GM12864 (cell line): ENCODE measurements around the gene MECR.
"Not testable (repeated sequence)": the region's sequence is repeated elsewhere in the genome, so short reads cannot be mapped to it uniquely, and the experiment has no call there.

Source experiments
- DNase-seq: peaks from one replicate; pipeline ENCODE4 v3.0.0-alpha.2; 2011; ENCODE audit warnings: low read depth
- H3K4me3 ChIP-seq: 2 replicates; pipeline ENCODE4 v1.5.1; 2011; ENCODE audit warnings: mild to moderate bottlenecking, low read depth, low read length, control low read depth
- CTCF ChIP-seq: IDR thresholded peaks from 2 replicates; pipeline ENCODE4 v1.5.1; 2011; ENCODE audit warnings: low read depth, mild to moderate bottlenecking, moderate library complexity, low read length, control low read depth, inconsistent platforms; ENCODE audit errors: missing control alignments

MECR gene

GRCh38 chr1:29236712-29237128 is 6.0 kb upstream of the MECR start:
- H3K4me3 ChIP-seq: peak overlapping the region; percentile 18; the same call in 1 of the 2 replicates
- no peak for DNase-seq
- TF ChIP-seq CTCF: no peak

GRCh38 chr1:29235955-29236711 is 5.4 kb upstream of the MECR start, which contains the start of gene PTPRU:
Gene PTPRU, plus strand, starts transcription at chr1:29236522. Its CDS starts 123 bp downstream, at chr1:29236645.
- TF ChIP-seq CTCF: peak; percentile 71
- DNase-seq: peak; percentile 5
- H3K4me3 ChIP-seq: peak within 1 kb of the TSS; percentile 18; the same call in 1 of the 2 replicates

- DNase-seq, H3K4me3 ChIP-seq: not testable (repeated sequence)
These were observed 4.1 kb upstream of the MECR start for GRCh38 chr1:29234881-29235280.

- TF ChIP-seq CTCF: no peak
- no peak for DNase-seq
- no peak overlapping the region for H3K4me3 ChIP-seq
These were observed 3.7 kb upstream of the MECR start for GRCh38 chr1:29234471-29234870.

GRCh38 chr1:29233693-29234092 is 3.0 kb upstream of the MECR start:
- no peak overlapping the region for H3K4me3 ChIP-seq

GRCh38 chr1:29232387-29232786 is 1.7 kb upstream of the MECR start:
- DNase-seq: no peak
- H3K4me3 ChIP-seq: no peak overlapping the region
- no peak for TF ChIP-seq CTCF

More at GRCh38 chr1:29233693-29234092, 3.0 kb upstream of the MECR start:
- DNase-seq: no peak
- TF ChIP-seq CTCF: no peak

GRCh38 chr1:29230204-29230552 is 556 bp downstream of the MECR start:
- DNase-seq: no peak
- peak overlapping the region; percentile 88 for H3K4me3 ChIP-seq
- TF ChIP-seq CTCF: no peak
